Measurements from ENCODE around the gene CAPN12. TPM values are rescaled to one million over a fixed set of nuclear protein-coding genes. Genes with fewer than 3 reads are reported as not detected.

Gene CAPN12
- total RNA-seq, 5 donors from 2014 or later (not counting 1 experiment from before 2014, with no cell fraction given): 2.5 to 13.8 (median 8.8) TPM

GRCh38 chr19:38684078-38684861, 60.0 kb downstream of the CAPN12 start:
- peak in 2 of 4 experiments; percentile 14 to 21 for ATAC-seq (replicated peaks in 1 of 4)
- WGBS (ENCODE audit: insufficient coverage): no CpG with 5 or more reads among the region's 7 CpGs
- Histone ChIP-seq H3K27ac (ENCODE audit: low read length) (peak overlapping the region; percentile 77), H3K9me3 (no peaks in the 10 kb centered on the region), H3K36me3 (ENCODE audit: control insufficient read depth in 2 of 2, extremely low read depth in 1 of 2, insufficient read depth in 1 of 2, low read length in 1 of 2) (no peaks in the 10 kb centered on the region), H3K4me1 (ENCODE audit: control insufficient read depth in 1 of 2, extremely low read depth in 1 of 2, insufficient read depth in 2 of 2, low read length in 2 of 2) (peaks cover 13 to 83% of the 10 kb centered on the region in 2 experiments), H3K27me3 (replicated peaks in 1 of 2; ENCODE audit: control insufficient read depth in 2 of 2, extremely low read depth in 1 of 2, insufficient read depth in 2 of 2, low read length in 1 of 2) (no peaks in the 10 kb centered on the region), H3K4me3 (ENCODE audit: control insufficient read depth in 1 of 2, extremely low read depth in 1 of 2, low read length in 1 of 2) (no peak overlapping the region)
- CTCF ChIA-PET: no interaction called here
- DNase-seq: peak in 30 of 35 experiments; percentile 12 to 66 (median 36)
- peaks cover 14% of the 10 kb centered on the region for H3K36me3 Mint-ChIP-seq
- peak overlapping the region; percentile 76 to 84 for H3K27ac Mint-ChIP-seq
- H3K4me1 Mint-ChIP-seq: peaks cover 64 to 88% (median 78%) of the 10 kb centered on the region in 3 donors
- H3K27me3 Mint-ChIP-seq: no peaks in the 10 kb centered on the region
- POLR2A ChIA-PET: interaction anchor here in 1 of 2 donors (0.6 kb wide), 1 partner anchor 36 kb away, joined by 6 read pairs; no protein-coding TSS in a partner anchor
- peak overlapping the region in 1 of 3 donors; percentile 8 for H3K4me3 Mint-ChIP-seq
- no peaks in the 10 kb centered on the region for H3K9me3 Mint-ChIP-seq

DNA sequence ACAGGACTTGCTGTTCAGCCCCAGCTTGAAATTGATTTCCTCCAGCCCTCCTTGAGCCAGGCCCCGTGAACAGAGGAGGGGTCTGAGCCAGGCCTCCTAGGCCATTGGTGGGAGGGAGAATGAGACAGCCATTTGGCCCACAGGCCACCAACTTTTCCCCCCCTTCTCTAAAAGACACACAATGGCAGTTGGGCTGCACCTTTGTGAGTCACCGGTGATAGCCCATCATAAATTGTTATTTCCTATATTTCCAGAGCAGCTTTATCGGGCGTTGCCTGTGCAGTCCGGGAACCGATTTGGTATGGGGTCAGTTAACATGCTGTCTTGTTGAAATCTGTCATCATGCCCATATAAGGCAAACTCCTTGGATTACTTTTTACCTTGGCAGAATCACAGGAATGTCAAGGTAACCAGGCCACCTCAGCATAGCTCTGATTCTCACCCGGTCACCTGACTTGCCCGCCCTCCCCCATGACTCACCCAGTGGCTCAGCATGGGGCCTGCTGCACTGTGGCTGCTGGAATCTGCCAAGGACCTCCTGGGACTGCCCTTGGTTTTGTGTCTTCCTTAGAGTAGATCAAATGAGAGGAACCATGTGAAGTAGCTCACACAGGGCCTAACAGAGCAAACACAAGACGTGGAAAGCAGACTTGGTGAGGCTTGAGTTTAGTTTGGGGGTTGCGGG, 60.7 kb downstream of the CAPN12 start:
- DNase-seq: peak in 30 of 35 experiments; percentile 16 to 69 (median 40)
- no peaks in the 10 kb centered on the region for H3K9me3 Mint-ChIP-seq
- H3K4me1 Mint-ChIP-seq: peaks cover 71 to 92% (median 84%) of the 10 kb centered on the region in 3 donors
- Histone ChIP-seq H3K27me3 (replicated peaks in 1 of 2; ENCODE audit: control insufficient read depth in 2 of 2, extremely low read depth in 1 of 2, insufficient read depth in 2 of 2, low read length in 1 of 2) (no peaks in the 10 kb centered on the region), H3K27ac (ENCODE audit: low read length) (peak overlapping the region; percentile 77), H3K9me3 (no peaks in the 10 kb centered on the region), H3K4me1 (ENCODE audit: control insufficient read depth in 1 of 2, extremely low read depth in 1 of 2, insufficient read depth in 2 of 2, low read length in 2 of 2) (peaks cover 13 to 91% of the 10 kb centered on the region in 2 experiments), H3K4me3 (ENCODE audit: control insufficient read depth in 1 of 2, extremely low read depth in 1 of 2, low read length in 1 of 2) (no peak overlapping the region), H3K36me3 (ENCODE audit: control insufficient read depth in 2 of 2, extremely low read depth in 1 of 2, insufficient read depth in 1 of 2, low read length in 1 of 2) (no peaks in the 10 kb centered on the region)
- 78% methylated on average over 4 of the region's 10 CpGs for WGBS (ENCODE audit: insufficient coverage)
- ChIA-PET POLR2A (interaction anchor here in 1 of 2 donors (0.6 kb wide), 1 partner anchor 36 kb away, joined by 6 read pairs; no protein-coding TSS in a partner anchor), CTCF (no interaction called here)
- H3K27ac Mint-ChIP-seq: peak overlapping the region; percentile 76 to 84
- ATAC-seq (replicated peaks in 1 of 4): peak; percentile 26 to 68 (median 48)
- peak overlapping the region in 1 of 3 donors; percentile 8 for H3K4me3 Mint-ChIP-seq
- no peaks in the 10 kb centered on the region for H3K27me3 Mint-ChIP-seq
- peaks cover 13% of the 10 kb centered on the region for H3K36me3 Mint-ChIP-seq

DNA sequence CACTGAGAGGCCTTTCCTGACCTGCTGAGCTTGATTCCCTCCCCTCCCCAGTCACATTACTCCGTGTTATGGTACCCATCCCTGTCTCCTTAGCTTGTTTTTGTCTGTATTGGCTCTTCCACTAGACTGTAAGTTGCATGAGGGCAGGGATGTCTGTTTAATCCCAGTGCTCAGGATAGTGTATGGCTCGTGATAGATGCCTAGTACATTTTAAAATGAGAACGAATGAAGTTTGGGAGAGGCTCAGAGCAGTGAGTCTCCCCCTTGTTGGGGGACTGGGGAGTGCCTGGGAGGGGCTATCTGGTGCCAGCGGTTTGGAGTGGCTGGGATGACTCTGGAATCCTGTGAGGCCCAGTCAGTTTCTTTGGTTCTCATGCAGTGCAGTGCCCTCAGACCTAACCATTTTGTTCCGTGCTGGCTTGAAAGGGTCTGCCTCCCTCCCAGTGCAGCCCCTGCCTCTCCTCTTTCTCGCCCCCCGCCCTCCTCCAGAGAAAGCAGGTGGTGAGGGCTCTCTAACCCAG, 61.3 kb downstream of the CAPN12 start:
- CTCF ChIA-PET: no interaction called here
- H3K4me3 Mint-ChIP-seq: no peak overlapping the region
- peak overlapping the region; percentile 76 to 84 for H3K27ac Mint-ChIP-seq
- no peak for ATAC-seq (replicated peaks in 1 of 4)
- no peaks in the 10 kb centered on the region for H3K36me3 ChIP-seq (ENCODE audit: control insufficient read depth in 2 of 2, extremely low read depth in 1 of 2, insufficient read depth in 1 of 2, low read length in 1 of 2)
- peaks cover 77 to 98% (median 90%) of the 10 kb centered on the region in 3 donors for H3K4me1 Mint-ChIP-seq
- peak overlapping the region; percentile 77 for H3K27ac ChIP-seq (ENCODE audit: low read length)
- no peaks in the 10 kb centered on the region for H3K9me3 Mint-ChIP-seq
- H3K27me3 ChIP-seq (replicated peaks in 1 of 2; ENCODE audit: control insufficient read depth in 2 of 2, extremely low read depth in 1 of 2, insufficient read depth in 2 of 2, low read length in 1 of 2): no peaks in the 10 kb centered on the region
- peaks cover 13 to 92% of the 10 kb centered on the region in 2 experiments for H3K4me1 ChIP-seq (ENCODE audit: control insufficient read depth in 1 of 2, extremely low read depth in 1 of 2, insufficient read depth in 2 of 2, low read length in 2 of 2)
- no peak for DNase-seq
- peaks cover 13% of the 10 kb centered on the region for H3K36me3 Mint-ChIP-seq
- 94% methylated on average over 5 of the region's 7 CpGs for WGBS (ENCODE audit: insufficient coverage)
- no peaks in the 10 kb centered on the region for H3K9me3 ChIP-seq
- no peak overlapping the region for H3K4me3 ChIP-seq (ENCODE audit: control insufficient read depth in 1 of 2, extremely low read depth in 1 of 2, low read length in 1 of 2)
- POLR2A ChIA-PET: interaction anchor here in 1 of 2 donors (0.6 kb wide), 1 partner anchor 35 kb away, joined by 5 read pairs; the partner anchor contains the start of gene ACTN4
- no peaks in the 10 kb centered on the region for H3K27me3 Mint-ChIP-seq

DNA sequence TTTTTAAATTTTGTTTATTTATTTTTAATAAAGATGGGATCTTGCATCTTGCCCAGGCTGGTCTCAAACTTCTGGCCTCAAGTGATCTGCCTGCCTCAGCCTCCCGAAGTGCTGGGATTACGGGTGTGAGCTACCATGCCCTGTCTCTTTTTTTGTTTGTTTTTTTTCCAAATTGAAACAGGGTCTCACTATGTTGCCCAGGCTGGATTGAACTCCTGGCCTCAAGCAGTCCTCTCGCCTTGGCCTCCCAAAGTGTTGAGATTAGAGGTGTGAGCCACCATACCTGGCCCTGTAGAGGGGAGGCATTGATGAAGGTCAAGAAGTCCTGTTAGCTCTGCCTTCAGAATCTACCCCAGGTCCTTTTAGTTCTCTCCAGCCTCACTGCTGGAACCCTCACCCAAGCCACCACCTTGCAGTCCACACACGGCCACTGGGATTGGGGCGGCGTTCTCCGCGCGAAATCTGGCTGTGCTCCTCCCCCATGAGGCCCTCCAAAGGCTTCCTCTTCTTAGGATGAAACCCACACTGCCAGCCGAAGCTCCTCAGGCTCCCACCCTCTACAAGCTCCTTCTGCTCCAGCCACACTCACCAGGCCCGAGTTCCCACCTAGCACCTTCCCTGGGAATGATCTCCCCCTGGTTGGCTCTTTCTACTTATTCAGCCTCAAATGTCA, 61.9 kb downstream of the CAPN12 start:
- Histone ChIP-seq H3K4me3 (ENCODE audit: control insufficient read depth in 1 of 2, extremely low read depth in 1 of 2, low read length in 1 of 2) (no peak overlapping the region), H3K4me1 (ENCODE audit: control insufficient read depth in 1 of 2, extremely low read depth in 1 of 2, insufficient read depth in 2 of 2, low read length in 2 of 2) (peaks cover 13 to 98% of the 10 kb centered on the region in 2 experiments), H3K36me3 (ENCODE audit: control insufficient read depth in 2 of 2, extremely low read depth in 1 of 2, insufficient read depth in 1 of 2, low read length in 1 of 2) (no peaks in the 10 kb centered on the region), H3K27me3 (replicated peaks in 1 of 2; ENCODE audit: control insufficient read depth in 2 of 2, extremely low read depth in 1 of 2, insufficient read depth in 2 of 2, low read length in 1 of 2) (no peaks in the 10 kb centered on the region), H3K27ac (ENCODE audit: low read length) (peak overlapping the region; percentile 77), H3K9me3 (no peaks in the 10 kb centered on the region)
- Mint-ChIP-seq H3K27ac (peak overlapping the region; percentile 30 to 84), H3K4me3 (no peak overlapping the region), H3K27me3 (no peaks in the 10 kb centered on the region), H3K9me3 (no peaks in the 10 kb centered on the region), H3K4me1 (peaks cover 77 to 98% (median 92%) of the 10 kb centered on the region in 3 donors), H3K36me3 (peaks cover 13% of the 10 kb centered on the region)
- POLR2A ChIA-PET: interaction anchor here (0.6 kb wide), 2 partner anchors 26 to 35 kb away, joined by 4 to 5 read pairs; partner anchors contain the start of gene ACTN4 (in 1 of the 2)
- ATAC-seq (replicated peaks in 1 of 4) (no peak), DNase-seq (no peak)
- CTCF ChIA-PET: interaction anchor here in 1 of 2 donors (1.1 kb wide), 1 partner anchor 35 kb away, joined by 3 read pairs; the partner anchor contains the start of gene ACTN4
- 88% methylated on average over 4 of the region's 11 CpGs for WGBS (ENCODE audit: insufficient coverage)

Other genes with a start within 250 kb of the CAPN12 start
- 100 to 1,000 TPM; 243 to 417 (median 329) TPM for gene MAP4K1, start 126.5 kb downstream of the CAPN12 start, total RNA-seq
- 100 to 1,000 TPM; 317 to 352 (median 319) TPM for gene EIF3K, start 125.3 kb downstream of the CAPN12 start, total RNA-seq
- 100 to 1,000 TPM in 4 of 5 donors, 10 to 100 TPM in 1; 100.0 to 201 (median 175) TPM for gene ACTN4, start 96.8 kb downstream of the CAPN12 start, total RNA-seq
- gene LGALS7, start 29.0 kb upstream of the CAPN12 start, total RNA-seq: not detected
- not detected for gene LGALS7B, start 44.7 kb upstream of the CAPN12 start, total RNA-seq
- gene LGALS4, start 68.5 kb upstream of the CAPN12 start, total RNA-seq: 1 to 10 TPM; 3.8 to 8.8 (median 6.6) TPM
- gene ECH1, start 87.3 kb upstream of the CAPN12 start, total RNA-seq: 100 to 1,000 TPM in 4 of 5 donors, 10 to 100 TPM in 1; 76.7 to 159 (median 134) TPM
- gene HNRNPL, start 105.5 kb upstream of the CAPN12 start, total RNA-seq: 100 to 1,000 TPM; 320 to 498 (median 330) TPM
- 10 to 100 TPM; 44.2 to 81.3 (median 71.0) TPM for gene RINL, start 133.8 kb upstream of the CAPN12 start, total RNA-seq
- 10 to 100 TPM; 50.7 to 67.6 (median 55.6) TPM for gene SIRT2, start 155.1 kb upstream of the CAPN12 start, total RNA-seq
- 10 to 100 TPM; 31.9 to 36.8 (median 33.9) TPM for gene NFKBIB, start 155.5 kb upstream of the CAPN12 start, total RNA-seq
- gene CCER2, start 167.7 kb upstream of the CAPN12 start, total RNA-seq: 1 to 10 TPM; 1.1 to 1.6 (median 1.3) TPM
- 10 to 100 TPM; 22.0 to 33.5 (median 26.0) TPM for gene SARS2, start 186.3 kb upstream of the CAPN12 start, total RNA-seq
- gene MRPS12, start 186.5 kb upstream of the CAPN12 start, total RNA-seq: 10 to 100 TPM; 17.3 to 35.1 (median 32.8) TPM
- gene FBXO17, start 231.3 kb upstream of the CAPN12 start, total RNA-seq: under 1 TPM in 3 of 5 donors, not detected in 2; 0.18 to 0.46 (median 0.28) TPM